Liver (tissue), 9 donors: ENCODE measurements around the gene GPR25. TPM values are rescaled to one million over a fixed set of nuclear protein-coding genes. Genes with fewer than 3 reads are reported as not detected.

Source experiments
- DNase-seq: peaks from one replicate; pipeline ENCODE4 v3.0.0-alpha.2; 2017; ENCODE audit warnings: low spot score
- H3K27ac ChIP-seq, 2 donors: one replicate each; pipeline ENCODE4 v1.7.0; 2013; ENCODE audit warnings: inconsistent platforms in 2 of 2, low read length in 2 of 2, control low read depth in 1 of 2, low read depth in 1 of 2, mild to moderate bottlenecking in 1 of 2
- H3K27me3 ChIP-seq, 4 donors: one replicate each; pipeline versions ENCODE4 v1.6.1 to v1.7.0; 2013; ENCODE audit warnings: low read length in 3 of 4, inconsistent platforms in 1 of 4, mild to moderate bottlenecking in 1 of 4, moderate library complexity in 1 of 4; ENCODE audit not compliant: control insufficient read depth in 4 of 4, insufficient read depth in 4 of 4
- H3K36me3 ChIP-seq, 4 donors: one replicate each; pipeline versions ENCODE4 v1.6.1 to v1.7.0; 2013; ENCODE audit warnings: low read length in 3 of 4, mild to moderate bottlenecking in 3 of 4, low read depth in 1 of 4, moderate library complexity in 1 of 4; ENCODE audit not compliant: control insufficient read depth in 4 of 4, insufficient read depth in 3 of 4
- H3K4me1 ChIP-seq, 4 donors: one replicate each; pipeline versions ENCODE4 v1.6.1 to v1.7.0; 2013; ENCODE audit warnings: low read length in 3 of 4, mild to moderate bottlenecking in 3 of 4, moderate library complexity in 1 of 4; ENCODE audit not compliant: control insufficient read depth in 4 of 4, insufficient read depth in 4 of 4
- H3K4me3 ChIP-seq, 3 donors: one replicate each; pipeline versions ENCODE4 v1.6.1 to v1.7.0; 2013; ENCODE audit warnings: low read length in 3 of 3, control low read depth in 1 of 3, low read depth in 1 of 3, mild to moderate bottlenecking in 1 of 3
- H3K9ac ChIP-seq, 2 donors: one replicate each; pipeline ENCODE4 v1.7.0; 2013; ENCODE audit warnings: low read length in 2 of 2, mild to moderate bottlenecking in 2 of 2, moderate library complexity in 2 of 2, control low read depth in 1 of 2, low read depth in 1 of 2
- H3K9me3 ChIP-seq, 4 donors: one replicate each; pipeline versions ENCODE4 v1.6.1 to v1.7.0; 2013; ENCODE audit warnings: low read length in 3 of 4; ENCODE audit not compliant: control insufficient read depth in 4 of 4
- EGR1 ChIP-seq, 2 donors: IDR thresholded peaks; 2 replicates each; pipeline ENCODE4 v1.6.1; 2016 to 2018; ENCODE audit warnings: antibody characterized with exemption in 2 of 2, low read depth in 2 of 2
- FOXA2 ChIP-seq: IDR thresholded peaks from 2 replicates; pipeline ENCODE4 v1.6.1; 2016; ENCODE audit warnings: antibody characterized with exemption
- GABPA ChIP-seq, 2 donors: IDR thresholded peaks in 1 of 2; conservative IDR thresholded peaks in 1 of 2; 2 replicates each; pipeline ENCODE4 v1.6.1; 2016; ENCODE audit warnings: antibody characterized with exemption in 2 of 2, mild to moderate bottlenecking in 1 of 2, moderate library complexity in 1 of 2
- HNF4A ChIP-seq, 2 donors: conservative IDR thresholded peaks; 2 replicates each; pipeline ENCODE4 v1.6.1; 2016; ENCODE audit warnings: antibody characterized with exemption in 2 of 2, mild to moderate bottlenecking in 2 of 2
- HNF4G ChIP-seq: IDR thresholded peaks from 2 replicates; pipeline ENCODE4 v1.6.1; 2016; ENCODE audit warnings: antibody characterized with exemption
- JUND ChIP-seq, 2 donors: IDR thresholded peaks; 2 replicates each; pipeline ENCODE4 v1.6.1; 2016; ENCODE audit warnings: antibody characterized with exemption in 2 of 2
- RAD21 ChIP-seq, 2 donors: IDR thresholded peaks; 2 replicates each; pipeline ENCODE4 v1.6.1; 2016; ENCODE audit warnings: antibody characterized with exemption in 2 of 2, mild to moderate bottlenecking in 2 of 2
- RXRA ChIP-seq, 2 donors: IDR thresholded peaks; 2 replicates each; pipeline ENCODE4 v1.6.1; 2017 to 2018; ENCODE audit warnings: antibody characterized with exemption in 2 of 2, mild to moderate bottlenecking in 1 of 2
- SP1 ChIP-seq: IDR thresholded peaks from 2 replicates; pipeline ENCODE4 v1.6.1; 2018; ENCODE audit warnings: antibody characterized with exemption, mild to moderate bottlenecking
- TAF1 ChIP-seq: conservative IDR thresholded peaks from 2 replicates; pipeline ENCODE4 v1.6.1; 2016; ENCODE audit warnings: antibody characterized with exemption, mild to moderate bottlenecking
- YY1 ChIP-seq: IDR thresholded peaks from 2 replicates; pipeline ENCODE4 v1.6.1; 2016; ENCODE audit warnings: antibody characterized with exemption, mild to moderate bottlenecking
- WGBS: extraction: QIAGEN DNeasy Blood & Tissue Kit; methylation state at CpG from one replicate; pipeline ENCODE4 v1.1.7; 2013; 5-methylcytosine and 5-hydroxymethylcytosine counted together
- polyA plus RNA-seq, 2 donors: library from polyadenylated mRNA; stranded (reverse) in 1 of 2; unstranded in 1 of 2; fragments of 200-250 nt in 1 of 2; fragments of >200 nt in 1 of 2; fragmentation: Nextera tagmentation in 1 of 2; extraction: Ambion mirVana in 1 of 2; gene quantifications; one replicate each; pipeline versions ENCODE4 v1.2.1 to v1.2.3, GENCODE V29; 2013 to 2015
- total RNA-seq, 2 donors: library from RNA; depleted of rRNA; stranded (reverse); fragments of >200 nt; gene quantifications; one replicate each; pipeline ENCODE4 v1.2.3, GENCODE V29; 2014
- TF ChIP-seq, protein P1 (sequence below): fragments of 150-350 bp; IDR thresholded peaks from 2 replicates; pipeline ENCODE4 v1.5.1; 2017; ENCODE audit warnings: improper control_type of control experiment, low read depth, low read length; ENCODE audit not compliant: missing input control
- TF ChIP-seq, protein P2 (sequence below): IDR thresholded peaks from 2 replicates; pipeline ENCODE4 v1.6.1; 2016; ENCODE audit warnings: antibody characterized with exemption, mild to moderate bottlenecking
- TF ChIP-seq, protein P3 (sequence below): IDR thresholded peaks from 2 replicates; pipeline ENCODE4 v1.6.1; 2016; ENCODE audit warnings: antibody characterized with exemption
- TF ChIP-seq, protein P4 (sequence below): IDR thresholded peaks from 2 replicates; pipeline ENCODE4 v1.6.1; 2016; ENCODE audit warnings: antibody characterized with exemption
- donor health status: healthy.
- donor health status: healthy.
- donor health status: healthy.
- donor health status: healthy.
- donor health status: healthy.

GPR25 gene
- total and polyA plus RNA-seq, 4 donors: 0.08 to 0.13 TPM; not detected in 2

DNA sequence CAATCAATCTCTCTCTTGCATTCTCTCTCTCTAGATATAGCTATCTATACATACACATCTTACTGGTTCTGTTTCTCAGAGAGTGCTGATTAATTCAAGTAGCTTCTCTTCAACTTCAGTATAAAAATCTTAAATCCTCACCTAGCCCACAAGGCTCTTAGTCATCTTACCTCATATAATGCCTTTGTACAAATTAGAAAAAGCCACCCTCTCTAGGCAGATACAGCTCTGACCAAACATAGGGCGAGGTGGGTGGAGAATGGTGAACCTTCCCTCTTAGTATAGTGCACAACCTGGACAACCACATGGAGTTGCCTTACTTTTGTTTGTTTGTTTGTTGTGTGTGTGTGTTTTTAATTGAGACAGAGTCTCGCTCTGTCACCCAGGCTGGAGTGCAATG lies 16.8 kb downstream of the GPR25 start (continued):
- TF ChIP-seq, protein P1, sequence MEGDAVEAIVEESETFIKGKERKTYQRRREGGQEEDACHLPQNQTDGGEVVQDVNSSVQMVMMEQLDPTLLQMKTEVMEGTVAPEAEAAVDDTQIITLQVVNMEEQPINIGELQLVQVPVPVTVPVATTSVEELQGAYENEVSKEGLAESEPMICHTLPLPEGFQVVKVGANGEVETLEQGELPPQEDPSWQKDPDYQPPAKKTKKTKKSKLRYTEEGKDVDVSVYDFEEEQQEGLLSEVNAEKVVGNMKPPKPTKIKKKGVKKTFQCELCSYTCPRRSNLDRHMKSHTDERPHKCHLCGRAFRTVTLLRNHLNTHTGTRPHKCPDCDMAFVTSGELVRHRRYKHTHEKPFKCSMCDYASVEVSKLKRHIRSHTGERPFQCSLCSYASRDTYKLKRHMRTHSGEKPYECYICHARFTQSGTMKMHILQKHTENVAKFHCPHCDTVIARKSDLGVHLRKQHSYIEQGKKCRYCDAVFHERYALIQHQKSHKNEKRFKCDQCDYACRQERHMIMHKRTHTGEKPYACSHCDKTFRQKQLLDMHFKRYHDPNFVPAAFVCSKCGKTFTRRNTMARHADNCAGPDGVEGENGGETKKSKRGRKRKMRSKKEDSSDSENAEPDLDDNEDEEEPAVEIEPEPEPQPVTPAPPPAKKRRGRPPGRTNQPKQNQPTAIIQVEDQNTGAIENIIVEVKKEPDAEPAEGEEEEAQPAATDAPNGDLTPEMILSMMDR: no peak
- TF ChIP-seq SP1: no peak

DNA sequence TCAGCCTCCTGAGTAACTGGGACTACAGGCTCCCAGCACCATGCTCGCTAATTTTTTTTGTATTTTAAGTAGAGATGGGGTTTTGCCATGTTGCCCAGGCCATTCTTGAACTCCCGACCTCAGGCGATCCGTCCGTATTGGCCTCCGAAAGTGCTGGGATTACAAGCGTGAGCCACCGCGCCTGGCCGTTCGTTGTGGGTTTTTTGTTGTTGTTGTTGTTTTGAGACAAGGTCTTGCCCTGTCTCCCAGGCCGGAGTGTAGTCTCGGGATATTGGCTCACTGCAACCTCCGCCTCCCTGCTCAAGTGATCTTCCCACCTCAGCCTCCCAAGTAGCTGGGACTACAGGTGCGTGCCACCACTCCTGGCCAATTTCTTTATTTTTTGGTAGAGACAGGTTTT lies 17.2 kb downstream of the GPR25 start:
- Histone ChIP-seq H3K4me1 (peaks cover 3 to 17% (median 11%) of the 10 kb centered on the region in 4 donors), H3K27ac (no peak overlapping the region), H3K36me3 (no peaks in the 10 kb centered on the region), H3K9me3 (no peaks in the 10 kb centered on the region), H3K9ac (no peak overlapping the region), H3K4me3 (no peak overlapping the region), H3K27me3 (no peaks in the 10 kb centered on the region)
- DNase-seq: no peak
- 97% methylated on average over 15 of the region's 15 CpGs for WGBS
- TF ChIP-seq RXRA (IDR thresholded peaks at IDR 0.05): no peak
- TF ChIP-seq, protein P1: no peak
- TF ChIP-seq, protein P2, sequence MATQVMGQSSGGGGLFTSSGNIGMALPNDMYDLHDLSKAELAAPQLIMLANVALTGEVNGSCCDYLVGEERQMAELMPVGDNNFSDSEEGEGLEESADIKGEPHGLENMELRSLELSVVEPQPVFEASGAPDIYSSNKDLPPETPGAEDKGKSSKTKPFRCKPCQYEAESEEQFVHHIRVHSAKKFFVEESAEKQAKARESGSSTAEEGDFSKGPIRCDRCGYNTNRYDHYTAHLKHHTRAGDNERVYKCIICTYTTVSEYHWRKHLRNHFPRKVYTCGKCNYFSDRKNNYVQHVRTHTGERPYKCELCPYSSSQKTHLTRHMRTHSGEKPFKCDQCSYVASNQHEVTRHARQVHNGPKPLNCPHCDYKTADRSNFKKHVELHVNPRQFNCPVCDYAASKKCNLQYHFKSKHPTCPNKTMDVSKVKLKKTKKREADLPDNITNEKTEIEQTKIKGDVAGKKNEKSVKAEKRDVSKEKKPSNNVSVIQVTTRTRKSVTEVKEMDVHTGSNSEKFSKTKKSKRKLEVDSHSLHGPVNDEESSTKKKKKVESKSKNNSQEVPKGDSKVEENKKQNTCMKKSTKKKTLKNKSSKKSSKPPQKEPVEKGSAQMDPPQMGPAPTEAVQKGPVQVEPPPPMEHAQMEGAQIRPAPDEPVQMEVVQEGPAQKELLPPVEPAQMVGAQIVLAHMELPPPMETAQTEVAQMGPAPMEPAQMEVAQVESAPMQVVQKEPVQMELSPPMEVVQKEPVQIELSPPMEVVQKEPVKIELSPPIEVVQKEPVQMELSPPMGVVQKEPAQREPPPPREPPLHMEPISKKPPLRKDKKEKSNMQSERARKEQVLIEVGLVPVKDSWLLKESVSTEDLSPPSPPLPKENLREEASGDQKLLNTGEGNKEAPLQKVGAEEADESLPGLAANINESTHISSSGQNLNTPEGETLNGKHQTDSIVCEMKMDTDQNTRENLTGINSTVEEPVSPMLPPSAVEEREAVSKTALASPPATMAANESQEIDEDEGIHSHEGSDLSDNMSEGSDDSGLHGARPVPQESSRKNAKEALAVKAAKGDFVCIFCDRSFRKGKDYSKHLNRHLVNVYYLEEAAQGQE: no peak
- TF ChIP-seq YY1: no peak
- TF ChIP-seq HNF4G: no peak
- no peak for TF ChIP-seq FOXA2
- no peak for TF ChIP-seq RAD21 (IDR thresholded peaks at IDR 0.05)
- TF ChIP-seq, protein P3, sequence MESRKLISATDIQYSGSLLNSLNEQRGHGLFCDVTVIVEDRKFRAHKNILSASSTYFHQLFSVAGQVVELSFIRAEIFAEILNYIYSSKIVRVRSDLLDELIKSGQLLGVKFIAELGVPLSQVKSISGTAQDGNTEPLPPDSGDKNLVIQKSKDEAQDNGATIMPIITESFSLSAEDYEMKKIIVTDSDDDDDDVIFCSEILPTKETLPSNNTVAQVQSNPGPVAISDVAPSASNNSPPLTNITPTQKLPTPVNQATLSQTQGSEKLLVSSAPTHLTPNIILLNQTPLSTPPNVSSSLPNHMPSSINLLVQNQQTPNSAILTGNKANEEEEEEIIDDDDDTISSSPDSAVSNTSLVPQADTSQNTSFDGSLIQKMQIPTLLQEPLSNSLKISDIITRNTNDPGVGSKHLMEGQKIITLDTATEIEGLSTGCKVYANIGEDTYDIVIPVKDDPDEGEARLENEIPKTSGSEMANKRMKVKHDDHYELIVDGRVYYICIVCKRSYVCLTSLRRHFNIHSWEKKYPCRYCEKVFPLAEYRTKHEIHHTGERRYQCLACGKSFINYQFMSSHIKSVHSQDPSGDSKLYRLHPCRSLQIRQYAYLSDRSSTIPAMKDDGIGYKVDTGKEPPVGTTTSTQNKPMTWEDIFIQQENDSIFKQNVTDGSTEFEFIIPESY: no peak
- no peak for TF ChIP-seq GABPA (IDR thresholded peaks at IDR 0.05 in 1 of 2, conservative IDR thresholded peaks at IDR 0.05 in 1 of 2)
- no peak for TF ChIP-seq JUND (IDR thresholded peaks at IDR 0.05)
- TF ChIP-seq TAF1: no peak
- no peak for TF ChIP-seq EGR1 (IDR thresholded peaks at IDR 0.05; ENCODE audit: low read depth in 2 of 2)
- TF ChIP-seq HNF4A (conservative IDR thresholded peaks at IDR 0.05): no peak
- TF ChIP-seq, protein P4, sequence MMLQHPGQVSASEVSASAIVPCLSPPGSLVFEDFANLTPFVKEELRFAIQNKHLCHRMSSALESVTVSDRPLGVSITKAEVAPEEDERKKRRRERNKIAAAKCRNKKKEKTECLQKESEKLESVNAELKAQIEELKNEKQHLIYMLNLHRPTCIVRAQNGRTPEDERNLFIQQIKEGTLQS: no peak
